Globus pallidus (tissue), 1 donor: ENCODE results near the gene CNTLN.
"Not testable (repeated sequence)": the region's sequence is repeated elsewhere in the genome, so short reads cannot be mapped to it uniquely, and the experiment has no call there.

Experiments used
- DNase-seq: peaks from one replicate; pipeline ENCODE4 v3.0.0-alpha.2; 2015; ENCODE audit warnings: low spot score

The CNTLN gene

DNA sequence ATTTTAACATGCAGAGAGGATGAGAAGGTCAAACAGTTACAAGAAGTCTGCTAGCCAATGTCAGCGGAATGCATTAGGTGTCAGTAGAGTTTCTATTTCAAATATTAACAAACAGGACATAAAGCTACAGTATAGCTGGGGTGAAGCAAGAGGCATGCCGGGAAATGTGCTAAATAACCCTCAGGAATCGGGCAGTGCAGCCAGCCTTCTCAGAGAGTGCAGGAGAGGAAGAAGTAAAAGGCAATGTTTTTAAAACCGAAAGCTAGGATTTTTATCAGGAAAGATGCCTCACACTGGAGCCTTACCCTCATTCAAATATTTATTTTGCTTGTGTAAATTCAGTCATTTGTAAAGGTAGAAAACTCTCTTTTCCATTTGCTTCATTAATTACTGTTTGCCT lies 384.9 kb downstream of the CNTLN start:
- no peak for DNase-seq

DNA sequence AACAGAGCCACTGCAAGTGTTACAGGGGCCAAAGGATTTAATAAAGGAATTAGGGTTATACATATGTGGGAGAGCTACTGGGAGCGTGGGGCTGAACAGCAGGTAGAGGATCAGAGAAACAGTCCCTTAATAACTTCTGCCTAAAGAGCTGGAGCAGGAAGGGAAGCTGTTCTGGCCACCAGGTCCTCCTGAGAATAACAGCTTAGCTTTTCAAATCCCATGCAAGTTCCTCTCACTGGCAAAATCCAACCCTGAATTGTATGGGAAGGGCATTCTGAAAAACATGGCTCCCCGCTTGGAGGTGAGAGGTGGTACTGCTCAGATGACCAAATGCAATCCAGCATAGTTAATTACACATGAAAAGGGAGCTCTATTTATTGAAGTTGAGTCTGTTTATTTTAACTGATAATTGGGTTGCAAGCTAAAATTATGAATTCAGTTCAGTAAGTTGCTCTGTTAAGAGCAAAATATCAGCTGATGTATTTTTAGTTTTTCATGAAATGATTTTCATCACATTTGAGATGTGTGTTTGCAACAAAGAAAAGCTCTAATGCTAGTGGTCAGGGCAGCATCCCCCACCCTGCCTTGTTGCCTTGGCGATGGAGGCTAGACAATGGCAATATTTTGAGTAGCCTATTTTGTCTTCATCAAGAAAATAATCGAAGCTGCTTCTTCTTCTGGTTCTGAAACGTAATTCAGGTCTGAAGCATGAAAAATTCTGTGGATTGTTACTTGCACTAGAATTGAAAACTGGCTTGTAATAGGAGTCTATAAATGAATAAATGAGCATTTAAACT lies 385.6 kb downstream of the CNTLN start:
- no peak for DNase-seq

DNA sequence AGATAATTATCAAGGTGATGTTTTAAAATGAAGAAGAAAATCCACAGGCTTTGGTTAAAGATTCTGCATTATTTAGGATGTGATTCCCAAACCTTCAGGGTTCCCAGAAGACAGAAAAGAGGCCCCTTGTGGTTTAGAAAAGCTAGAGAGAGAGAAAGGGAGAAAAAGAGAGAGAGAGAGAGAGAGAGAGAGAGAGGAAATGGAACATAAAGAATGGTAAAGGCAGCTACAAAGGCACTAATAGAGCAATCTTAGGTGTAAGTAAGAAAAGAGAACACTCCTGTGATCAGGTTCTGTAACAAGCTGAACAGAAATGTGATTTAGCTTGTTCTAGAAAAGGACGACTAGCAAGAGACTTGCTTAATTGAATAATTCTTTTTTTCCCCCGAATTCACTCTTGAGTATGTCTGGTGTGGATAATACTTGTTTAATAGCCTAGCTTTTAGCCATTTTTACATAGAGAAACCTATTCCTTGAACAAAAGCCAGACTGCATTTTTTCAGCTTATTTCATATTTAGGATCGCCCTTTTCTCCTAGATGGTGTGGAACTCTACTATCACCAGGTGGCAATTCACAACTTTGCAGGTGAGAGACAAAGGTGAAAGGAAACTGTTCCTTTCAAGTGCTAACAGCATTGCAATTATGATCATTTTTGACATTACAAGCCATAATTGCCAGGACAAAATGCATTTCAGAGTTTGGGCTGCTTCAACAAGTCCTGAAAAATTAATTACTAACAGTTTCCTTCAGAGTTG lies 386.4 kb downstream of the CNTLN start:
- no peak for DNase-seq

DNA sequence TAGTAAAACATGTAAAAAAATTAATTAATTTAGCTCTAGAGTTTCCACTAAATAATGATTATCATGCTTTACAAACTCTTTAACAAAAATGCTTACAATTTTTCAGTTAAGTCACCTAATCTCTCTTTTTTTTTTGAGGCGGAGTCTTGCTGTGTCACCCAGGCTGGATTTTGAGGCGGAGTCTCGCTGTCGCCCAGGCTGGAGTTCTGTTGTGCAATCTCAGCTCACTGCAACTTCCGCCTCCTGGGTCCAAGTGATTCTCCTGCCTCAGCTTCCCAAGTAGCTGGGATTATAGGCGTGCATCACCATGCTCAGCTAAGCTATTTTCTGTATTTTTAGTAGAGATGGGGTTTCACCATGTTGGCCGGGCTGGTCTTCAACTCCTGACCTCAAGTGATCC lies 391.9 kb downstream of the CNTLN start:
- not testable (repeated sequence) for DNase-seq

DNA sequence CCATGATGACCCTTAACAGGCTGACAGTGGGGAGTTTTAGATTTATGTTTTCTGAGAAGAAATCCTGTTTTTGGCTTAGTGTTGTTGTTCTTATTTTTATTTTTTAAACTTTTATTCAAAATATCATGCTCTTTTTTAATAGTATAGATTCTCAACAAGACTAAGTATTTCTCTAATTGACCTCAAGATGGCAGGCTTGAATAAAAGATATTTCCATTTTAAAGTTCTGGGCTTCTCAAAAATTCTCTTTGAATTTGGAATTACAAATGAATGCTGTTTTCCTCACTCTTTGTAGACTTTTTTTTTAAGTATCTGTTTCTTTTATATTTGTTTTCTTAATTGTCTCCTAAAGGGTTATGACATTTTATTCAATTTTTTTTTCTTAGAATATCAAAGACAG lies 394.0 kb downstream of the CNTLN start:
- peak; percentile 5 for DNase-seq

DNA sequence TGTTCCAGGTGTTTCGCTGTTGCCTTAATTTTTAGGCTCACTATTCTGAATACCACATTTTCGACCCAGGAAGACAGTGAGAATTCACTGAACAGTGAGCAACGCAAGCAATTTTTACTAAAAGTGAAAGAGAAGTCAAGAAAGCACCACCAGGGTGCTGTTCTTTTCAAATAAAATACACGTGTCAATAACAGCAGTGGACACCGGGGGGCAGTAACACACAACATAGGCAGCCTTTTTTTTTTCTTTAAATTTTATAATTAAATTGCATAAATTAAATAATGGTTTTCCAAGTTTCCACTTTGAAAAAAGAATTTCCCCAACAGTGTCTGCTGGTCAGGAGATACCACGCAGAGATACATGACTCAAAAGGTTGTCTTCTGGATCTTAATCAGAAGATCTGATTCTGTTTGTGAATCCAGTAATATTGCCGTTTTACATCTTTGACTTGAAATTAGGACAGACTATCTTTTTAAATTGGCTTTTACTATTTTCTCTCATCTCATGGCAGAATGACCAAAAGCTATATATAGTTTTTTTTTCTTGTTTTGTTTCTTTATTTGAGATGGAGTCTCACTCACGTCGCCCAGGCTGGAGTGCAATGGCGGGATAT lies 396.9 kb downstream of the CNTLN start:
- DNase-seq: peak; percentile 18

DNA sequence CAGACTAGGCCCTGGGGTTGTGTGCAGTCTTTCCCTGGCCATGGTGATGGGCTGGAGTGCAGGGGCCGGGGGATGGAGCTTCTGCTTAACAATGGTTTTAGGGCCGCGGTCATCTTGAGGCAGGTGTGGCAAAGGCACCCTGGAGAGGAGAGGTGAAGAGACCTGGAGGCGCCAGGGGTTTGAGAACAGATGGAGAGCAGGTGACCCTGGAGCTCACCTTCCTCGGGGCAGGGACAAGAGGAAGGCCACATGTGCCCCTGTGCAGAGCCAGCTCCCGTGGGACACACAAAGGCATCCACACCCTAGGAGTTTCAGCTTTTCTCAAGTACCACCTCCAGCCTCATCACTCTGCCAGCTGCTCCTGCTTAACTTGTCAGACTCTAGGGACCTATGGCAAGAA lies 397.6 kb downstream of the CNTLN start:
- DNase-seq: no peak

DNA sequence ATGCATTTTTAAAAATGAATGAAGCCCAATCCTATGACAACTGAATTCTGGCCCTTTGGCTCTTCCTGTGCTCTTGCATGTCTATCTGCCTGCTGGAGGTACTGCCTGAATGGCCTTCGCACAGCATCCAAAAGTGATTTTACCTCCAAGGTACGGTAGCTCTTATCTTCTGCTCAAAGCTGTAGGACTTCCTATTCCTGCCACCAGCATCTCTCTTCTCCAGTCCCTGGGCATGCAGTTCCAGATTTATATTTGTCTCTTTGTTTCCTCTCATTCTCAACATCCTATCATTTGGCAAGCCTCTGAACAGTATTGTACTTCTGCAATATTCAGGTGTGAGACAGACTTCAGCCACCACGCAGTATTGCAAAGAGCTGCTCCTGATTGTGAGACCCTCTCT lies 400.3 kb downstream of the CNTLN start:
- DNase-seq: no peak

DNA sequence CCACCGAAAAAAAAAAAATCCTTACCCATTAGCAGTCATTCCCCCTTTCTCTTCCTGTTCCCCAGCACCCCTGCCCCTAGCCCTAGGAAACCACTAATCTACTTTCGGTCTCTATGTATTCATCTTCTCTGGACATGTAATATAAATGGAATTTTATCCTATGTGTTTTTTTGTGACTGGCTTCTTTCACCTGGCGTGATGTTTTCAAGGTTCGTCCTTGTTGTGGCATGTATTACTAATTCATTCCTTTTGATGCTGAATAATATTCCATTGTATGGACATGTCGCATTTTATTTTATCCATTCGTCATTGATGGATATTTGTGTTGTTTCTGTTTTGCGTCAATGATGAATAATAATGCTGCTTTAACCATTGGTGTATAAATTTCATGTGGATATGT lies 401.2 kb downstream of the CNTLN start:
- DNase-seq: no peak

DNA sequence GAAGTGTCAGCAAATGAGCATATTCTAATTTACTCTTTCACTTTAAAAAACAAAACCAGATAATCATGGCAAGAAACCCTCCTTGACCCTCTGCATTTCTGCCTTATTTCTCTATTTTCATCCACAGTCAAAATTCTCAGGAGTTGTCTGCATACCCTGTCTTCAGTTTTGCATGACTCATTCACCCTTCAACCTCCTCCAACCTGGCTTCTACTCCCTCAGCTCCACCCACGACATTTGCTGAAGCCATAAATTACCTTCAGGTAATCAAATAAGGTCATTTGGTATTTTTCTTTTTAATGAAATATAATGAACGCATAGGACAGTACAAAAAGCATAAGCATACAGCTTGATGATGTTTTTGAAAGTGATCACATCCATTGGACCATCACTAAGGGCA lies 416.2 kb downstream of the CNTLN start:
- DNase-seq: no peak
